Mucosa of stomach (tissue), 1 donor: Measurements from ENCODE around the gene TRIM34.
"Not testable (repeated sequence)": the region's sequence is repeated elsewhere in the genome, so short reads cannot be mapped to it uniquely, and the experiment has no call there.

ENCODE experiments used
- H3K27me3 ChIP-seq: one replicate; pipeline ENCODE4 v1.7.0; 2013; ENCODE audit warnings: mild to moderate bottlenecking, low read length; ENCODE audit not compliant: control insufficient read depth, insufficient read depth
- H3K36me3 ChIP-seq: one replicate; pipeline ENCODE4 v1.7.0; 2013; ENCODE audit warnings: low read length; ENCODE audit not compliant: control insufficient read depth, insufficient read depth
- H3K4me1 ChIP-seq: one replicate; pipeline ENCODE4 v1.7.0; 2013; ENCODE audit warnings: mild to moderate bottlenecking, low read length; ENCODE audit not compliant: control insufficient read depth, insufficient read depth
- H3K4me3 ChIP-seq: one replicate; pipeline ENCODE4 v1.7.0; 2013; ENCODE audit warnings: low read length
- H3K9ac ChIP-seq: one replicate; pipeline ENCODE4 v1.7.0; 2013; ENCODE audit warnings: mild to moderate bottlenecking, low read length, moderate library complexity
- H3K9me3 ChIP-seq: one replicate; pipeline ENCODE4 v1.7.0; 2013; ENCODE audit warnings: mild to moderate bottlenecking, low read length, moderate library complexity; ENCODE audit not compliant: control insufficient read depth
- donor health status: Pancreatic carcinoma.

The TRIM34 gene

GRCh38 chr11:5665746-5666401 lies 41.1 kb downstream of the TRIM34 start:
- Histone ChIP-seq H3K9ac (no peak overlapping the region), H3K36me3 (peaks cover 4% of the 10 kb centered on the region), H3K27me3 (no peaks in the 10 kb centered on the region), H3K4me3 (no peak overlapping the region), H3K9me3 (no peaks in the 10 kb centered on the region), H3K4me1 (no peaks in the 10 kb centered on the region)

GRCh38 chr11:5666402-5666793 lies 41.6 kb downstream of the TRIM34 start:
- H3K9me3 ChIP-seq = no peaks in the 10 kb centered on the region
- peaks cover 4% of the 10 kb centered on the region for H3K36me3 ChIP-seq
- H3K9ac ChIP-seq = no peak overlapping the region
- no peaks in the 10 kb centered on the region for H3K27me3 ChIP-seq
- H3K4me3 ChIP-seq = no peak overlapping the region
- no peaks in the 10 kb centered on the region for H3K4me1 ChIP-seq

GRCh38 chr11:5671831-5672230 lies 47.0 kb downstream of the TRIM34 start:
- no peak overlapping the region for H3K4me3 ChIP-seq
- H3K36me3 ChIP-seq = no peaks in the 10 kb centered on the region
- no peaks in the 10 kb centered on the region for H3K9me3 ChIP-seq
- no peaks in the 10 kb centered on the region for H3K4me1 ChIP-seq
- no peak overlapping the region for H3K9ac ChIP-seq
- H3K27me3 ChIP-seq = no peaks in the 10 kb centered on the region

GRCh38 chr11:5674391-5674790 lies 49.6 kb downstream of the TRIM34 start:
- no peaks in the 10 kb centered on the region for H3K36me3 ChIP-seq
- no peak overlapping the region for H3K9ac ChIP-seq
- H3K4me3 ChIP-seq = no peak overlapping the region

GRCh38 chr11:5679811-5680210 lies 55.0 kb downstream of the TRIM34 start:
- Histone ChIP-seq H3K9ac (no peak overlapping the region), H3K4me1 (peaks cover 6% of the 10 kb centered on the region), H3K4me3 (no peak overlapping the region), H3K36me3 (no peaks in the 10 kb centered on the region), H3K9me3 (no peaks in the 10 kb centered on the region), H3K27me3 (no peaks in the 10 kb centered on the region)

More at GRCh38 chr11:5674391-5674790, 49.6 kb downstream of the TRIM34 start:
- Histone ChIP-seq H3K9me3 (no peaks in the 10 kb centered on the region), H3K27me3 (no peaks in the 10 kb centered on the region), H3K4me1 (no peaks in the 10 kb centered on the region)

GRCh38 chr11:5682890-5683441 lies 58.2 kb downstream of the TRIM34 start:
- not testable (repeated sequence) for H3K36me3 ChIP-seq, H3K4me3 ChIP-seq

GRCh38 chr11:5683620-5684019 lies 58.8 kb downstream of the TRIM34 start:
- H3K4me1 ChIP-seq, H3K9me3 ChIP-seq, H3K4me3 ChIP-seq, H3K36me3 ChIP-seq, H3K27me3 ChIP-seq: not testable (repeated sequence)
- peak overlapping the region; percentile 87 for H3K9ac ChIP-seq

More at GRCh38 chr11:5682890-5683441, 58.2 kb downstream of the TRIM34 start:
- not testable (repeated sequence) for H3K9me3 ChIP-seq, H3K4me1 ChIP-seq, H3K27me3 ChIP-seq, H3K9ac ChIP-seq

GRCh38 chr11:5684036-5684645 lies 59.3 kb downstream of the TRIM34 start:
- Histone ChIP-seq H3K36me3 (no peaks in the 10 kb centered on the region), H3K4me3 (peak overlapping the region; percentile 96), H3K9me3 (no peaks in the 10 kb centered on the region), H3K27me3 (no peaks in the 10 kb centered on the region), H3K4me1 (peaks cover 14% of the 10 kb centered on the region), H3K9ac (peak overlapping the region; percentile 87)

GRCh38 chr11:5684646-5685362 lies 60.0 kb downstream of the TRIM34 start, which contains the start of gene TRIM5:
Gene TRIM5 (minus strand): TSS chr11:5685074. CDS start chr11:5680177, 4,897 bp downstream.
- Histone ChIP-seq H3K27me3 (no peaks in the 10 kb centered on the region), H3K36me3 (no peaks in the 10 kb centered on the region), H3K9ac (peak within 1 kb of the TSS; percentile 87), H3K9me3 (no peaks in the 10 kb centered on the region), H3K4me1 (peaks cover 21% of the 10 kb centered on the region), H3K4me3 (peak within 1 kb of the TSS; percentile 96)

GRCh38 chr11:5686426-5686825 lies 61.6 kb downstream of the TRIM34 start:
- no peak overlapping the region for H3K9ac ChIP-seq
- no peaks in the 10 kb centered on the region for H3K9me3 ChIP-seq
- H3K27me3 ChIP-seq = no peaks in the 10 kb centered on the region
- H3K36me3 ChIP-seq = no peaks in the 10 kb centered on the region
- no peak overlapping the region for H3K4me3 ChIP-seq
- H3K4me1 ChIP-seq = peaks cover 22% of the 10 kb centered on the region

GRCh38 chr11:5688482-5688881 lies 63.7 kb downstream of the TRIM34 start:
- H3K9me3 ChIP-seq = no peaks in the 10 kb centered on the region
- no peak overlapping the region for H3K9ac ChIP-seq
- no peaks in the 10 kb centered on the region for H3K36me3 ChIP-seq
- peaks cover 22% of the 10 kb centered on the region for H3K4me1 ChIP-seq
- H3K4me3 ChIP-seq = no peak overlapping the region
- H3K27me3 ChIP-seq = no peaks in the 10 kb centered on the region

GRCh38 chr11:5689551-5689983 lies 64.8 kb downstream of the TRIM34 start, which contains the start of gene TRIM22:
Gene TRIM22 (plus strand): TSS chr11:5689790. CDS start chr11:5696233, 6,443 bp downstream.
- peak within 1 kb of the TSS; percentile 48 for H3K4me3 ChIP-seq
- H3K9ac ChIP-seq = peak within 1 kb of the TSS; percentile 88
- peaks cover 16% of the 10 kb centered on the region for H3K4me1 ChIP-seq

More at GRCh38 chr11:5689551-5689983, 64.8 kb downstream of the TRIM34 start, which contains the start of gene TRIM22:
- H3K36me3 ChIP-seq = no peaks in the 10 kb centered on the region
- H3K27me3 ChIP-seq = no peaks in the 10 kb centered on the region
- H3K9me3 ChIP-seq = no peaks in the 10 kb centered on the region
